GM21619 (cell line): ENCODE measurements around the gene PIGR.

Source experiments
- ATAC-seq: cut with Tn5 transposase; IDR thresholded peaks from one replicate; pipeline ENCODE4 v1.9.1; 2021; ENCODE audit not compliant: unreplicated experiment

PIGR gene

GRCh38 chr1:206961668-206962067 lies 15.4 kb upstream of the PIGR start:
- no peak for ATAC-seq

- no peak for ATAC-seq
These were observed 14.6 kb upstream of the PIGR start for GRCh38 chr1:206960676-206961386.

- no peak for ATAC-seq
These were observed 11.9 kb upstream of the PIGR start for GRCh38 chr1:206958144-206958543.

- ATAC-seq, result no peak
These were observed 11.4 kb upstream of the PIGR start for GRCh38 chr1:206957639-206958038.

- ATAC-seq, result peak; percentile 53
These were observed 9.5 kb upstream of the PIGR start for GRCh38 chr1:206955476-206956451.

- ATAC-seq, result no peak
These were observed 8.4 kb upstream of the PIGR start for GRCh38 chr1:206954459-206955342.

- no peak for ATAC-seq
These were observed 7.4 kb upstream of the PIGR start for GRCh38 chr1:206953626-206954025.

- no peak for ATAC-seq
These were observed 6.9 kb upstream of the PIGR start for GRCh38 chr1:206953126-206953525.

GRCh38 chr1:206952171-206952570 lies 5.9 kb upstream of the PIGR start:
- no peak for ATAC-seq

GRCh38 chr1:206951318-206952100 lies 5.2 kb upstream of the PIGR start:
- ATAC-seq, result peak; percentile 39

- no peak for ATAC-seq
These were observed 3.4 kb upstream of the PIGR start for GRCh38 chr1:206949641-206950040.

- no peak for ATAC-seq
These were observed 2.9 kb upstream of the PIGR start for GRCh38 chr1:206949208-206949607.

- ATAC-seq, result no peak
These were observed 989 bp upstream of the PIGR start for GRCh38 chr1:206947255-206947654.

GRCh38 chr1:206945779-206946178 lies 487 bp downstream of the PIGR start:
- ATAC-seq, result no peak

- no peak for ATAC-seq
These were observed 1.6 kb downstream of the PIGR start for GRCh38 chr1:206944703-206945102.

- ATAC-seq, result no peak
These were observed 4.4 kb downstream of the PIGR start for GRCh38 chr1:206941766-206942418.

- no peak for ATAC-seq
These were observed 5.7 kb downstream of the PIGR start for GRCh38 chr1:206940588-206940936.

GRCh38 chr1:206939841-206940587 lies 6.3 kb downstream of the PIGR start:
- no peak for ATAC-seq

- ATAC-seq, result no peak
These were observed 7.1 kb downstream of the PIGR start for GRCh38 chr1:206939131-206939530.
